ENCODE results near the gene PBX4.

The PBX4 gene

DNA sequence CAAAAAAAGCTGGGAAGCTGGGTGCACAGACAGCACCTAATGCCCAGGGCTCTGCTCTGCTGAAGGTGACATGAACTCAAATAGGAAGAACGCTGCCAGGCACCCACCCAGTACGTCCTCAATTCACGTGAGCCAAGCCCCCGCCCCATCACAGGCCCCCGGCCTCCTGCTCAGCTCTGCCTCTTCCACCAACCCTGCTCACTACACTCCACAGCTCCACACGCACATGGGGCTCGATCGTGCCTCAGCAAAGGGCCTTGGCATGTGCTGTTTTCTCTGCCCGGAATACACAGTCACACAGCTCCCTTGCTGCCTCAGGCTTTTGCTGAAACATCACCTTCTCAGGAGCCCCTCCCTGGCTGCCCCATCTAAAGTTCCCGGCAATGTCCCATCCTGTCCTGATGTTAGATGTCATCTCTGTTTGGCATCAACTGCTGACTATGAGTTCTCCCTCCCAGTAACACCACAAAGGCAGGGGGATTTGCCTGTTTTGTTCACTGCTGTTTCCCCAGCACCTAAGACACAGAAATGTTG lies 42.7 kb upstream of the PBX4 start:
- TF ChIP-seq, protein P1, sequence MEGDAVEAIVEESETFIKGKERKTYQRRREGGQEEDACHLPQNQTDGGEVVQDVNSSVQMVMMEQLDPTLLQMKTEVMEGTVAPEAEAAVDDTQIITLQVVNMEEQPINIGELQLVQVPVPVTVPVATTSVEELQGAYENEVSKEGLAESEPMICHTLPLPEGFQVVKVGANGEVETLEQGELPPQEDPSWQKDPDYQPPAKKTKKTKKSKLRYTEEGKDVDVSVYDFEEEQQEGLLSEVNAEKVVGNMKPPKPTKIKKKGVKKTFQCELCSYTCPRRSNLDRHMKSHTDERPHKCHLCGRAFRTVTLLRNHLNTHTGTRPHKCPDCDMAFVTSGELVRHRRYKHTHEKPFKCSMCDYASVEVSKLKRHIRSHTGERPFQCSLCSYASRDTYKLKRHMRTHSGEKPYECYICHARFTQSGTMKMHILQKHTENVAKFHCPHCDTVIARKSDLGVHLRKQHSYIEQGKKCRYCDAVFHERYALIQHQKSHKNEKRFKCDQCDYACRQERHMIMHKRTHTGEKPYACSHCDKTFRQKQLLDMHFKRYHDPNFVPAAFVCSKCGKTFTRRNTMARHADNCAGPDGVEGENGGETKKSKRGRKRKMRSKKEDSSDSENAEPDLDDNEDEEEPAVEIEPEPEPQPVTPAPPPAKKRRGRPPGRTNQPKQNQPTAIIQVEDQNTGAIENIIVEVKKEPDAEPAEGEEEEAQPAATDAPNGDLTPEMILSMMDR (IDR thresholded peaks at IDR 0.05; ENCODE audit: low read depth, low read length), result no peak
- H3K4me3 ChIP-seq (replicated peaks in 1 of 2; ENCODE audit: low read depth in 2 of 2, low read length in 2 of 2), result no peak overlapping the region
- no peak for DNase-seq (ENCODE audit: low read depth in 2 of 2)

DNA sequence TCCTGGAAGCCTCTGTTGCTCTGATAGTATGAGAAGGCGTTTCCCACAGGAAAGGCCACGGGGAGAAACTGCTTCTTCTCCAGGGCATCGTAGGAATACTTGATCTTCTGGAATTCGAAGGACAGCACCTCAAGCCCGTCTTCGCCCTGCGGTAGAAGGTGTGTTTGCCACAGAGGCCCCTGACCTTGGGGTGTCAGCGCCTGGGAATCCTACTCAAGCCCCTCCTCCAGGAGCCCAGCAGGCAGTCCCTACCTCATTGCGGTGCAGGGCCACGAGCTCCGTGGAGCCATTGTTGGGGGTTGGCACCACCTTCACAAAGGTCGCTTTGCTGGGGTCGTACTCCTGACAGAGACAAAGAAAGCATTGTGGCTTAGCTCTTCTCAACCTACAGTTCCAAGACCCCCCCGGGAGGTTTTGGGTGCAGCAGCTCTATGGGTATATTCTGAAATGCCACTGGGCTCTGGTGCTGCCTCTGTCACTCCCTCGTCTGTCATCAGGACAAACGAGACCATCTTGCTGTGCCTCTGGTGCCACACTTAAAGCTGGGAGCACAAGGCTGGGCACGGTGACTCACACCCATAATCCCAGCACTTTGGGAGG lies 41.3 kb upstream of the PBX4 start:
- TF ChIP-seq, protein P1 (IDR thresholded peaks at IDR 0.05; ENCODE audit: low read depth, low read length), result no peak
- no peak for DNase-seq (ENCODE audit: low read depth in 2 of 2)
- no peak overlapping the region for H3K4me3 ChIP-seq (replicated peaks in 1 of 2; ENCODE audit: low read depth in 2 of 2, low read length in 2 of 2)

DNA sequence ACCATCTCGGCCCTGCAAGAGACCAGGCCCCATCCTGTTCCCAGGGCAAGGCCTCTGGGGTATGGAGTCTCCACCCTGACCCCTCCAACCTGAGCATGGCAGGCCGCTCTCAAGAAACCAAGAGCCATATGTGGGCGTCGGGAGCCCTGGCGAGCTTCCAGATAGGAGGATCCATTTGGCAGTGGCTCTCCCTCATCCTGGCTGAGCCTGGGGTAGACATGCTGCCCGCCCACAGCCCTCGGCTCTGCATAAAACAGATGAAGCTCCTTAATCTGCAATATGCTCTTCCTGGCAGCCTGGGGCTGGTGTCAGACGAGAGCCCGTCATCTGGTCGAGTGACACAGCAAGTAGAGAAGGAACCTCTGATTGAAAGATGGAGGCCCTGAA lies 38.9 kb upstream of the PBX4 start:
- no peak overlapping the region for H3K4me3 ChIP-seq (replicated peaks in 1 of 2; ENCODE audit: low read depth in 2 of 2, low read length in 2 of 2)
- peak in 1 of 2 donors; percentile 11 for DNase-seq (ENCODE audit: low read depth in 2 of 2)
- TF ChIP-seq, protein P1 (IDR thresholded peaks at IDR 0.05; ENCODE audit: low read depth, low read length), result no peak

GRCh38 chr19:19656451-19657396 lies 38.2 kb upstream of the PBX4 start:
- TF ChIP-seq, protein P1 (IDR thresholded peaks at IDR 0.05; ENCODE audit: low read depth, low read length), result no peak
- no peak overlapping the region for H3K4me3 ChIP-seq (replicated peaks in 1 of 2; ENCODE audit: low read depth in 2 of 2, low read length in 2 of 2)
- DNase-seq (ENCODE audit: low read depth in 2 of 2), result no peak

DNA sequence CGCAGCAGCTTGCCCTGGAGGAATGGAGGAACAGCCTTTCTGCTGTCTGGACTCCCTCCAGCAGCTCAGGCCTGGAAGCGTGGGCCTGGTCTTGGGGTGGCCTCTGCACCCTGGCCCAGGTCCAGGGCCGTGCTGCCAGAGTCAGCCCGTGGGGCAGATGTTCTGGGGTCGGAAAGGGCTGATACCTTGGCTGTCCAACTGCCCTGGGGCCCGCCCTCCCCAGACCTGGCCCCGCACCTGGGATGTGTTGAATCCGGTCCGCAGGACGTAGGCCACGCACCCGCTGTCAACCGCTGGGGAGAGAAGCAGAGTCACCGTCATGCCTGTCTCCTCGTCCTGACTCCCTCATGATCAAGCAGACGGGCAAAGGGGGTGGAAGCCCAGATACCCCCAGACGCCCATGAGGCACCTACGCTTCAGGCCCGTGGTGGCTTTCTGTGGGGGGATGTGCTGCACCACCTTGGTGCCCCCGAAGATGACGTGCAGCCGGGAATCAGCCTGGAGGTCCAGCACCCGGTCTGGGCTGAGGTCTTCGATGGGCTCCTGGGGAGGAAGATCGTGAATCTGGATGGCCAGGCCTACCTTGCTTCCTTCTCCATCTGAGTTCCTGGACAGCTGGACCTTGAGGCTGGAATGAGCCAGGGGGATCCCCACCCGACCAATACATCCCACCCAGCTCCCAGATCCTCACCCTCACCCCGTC lies 37.3 kb upstream of the PBX4 start:
- no peak overlapping the region for H3K4me3 ChIP-seq (replicated peaks in 1 of 2; ENCODE audit: low read depth in 2 of 2, low read length in 2 of 2)
- no peak for DNase-seq (ENCODE audit: low read depth in 2 of 2)
- TF ChIP-seq, protein P1 (IDR thresholded peaks at IDR 0.05; ENCODE audit: low read depth, low read length), result no peak

GRCh38 chr19:19655051-19655594 lies 36.6 kb upstream of the PBX4 start:
- TF ChIP-seq, protein P1 (IDR thresholded peaks at IDR 0.05; ENCODE audit: low read depth, low read length), result no peak
- H3K4me3 ChIP-seq (replicated peaks in 1 of 2; ENCODE audit: low read depth in 2 of 2, low read length in 2 of 2), result no peak overlapping the region
- no peak for DNase-seq (ENCODE audit: low read depth in 2 of 2)
